Nephron progenitor cell (in vitro differentiated cells): ENCODE results near the gene SRGAP3.

ENCODE experiments used
- DNase-seq: peaks from one replicate; pipeline ENCODE4 v3.0.0; 2021
- H3K27ac Mint-ChIP-seq: 2 replicates; pipeline ENCODE4 v1.8.0; 2021; ENCODE audit warnings: mild to moderate bottlenecking, moderate library complexity, mixed read lengths
- H3K27me3 Mint-ChIP-seq: 2 replicates; pipeline ENCODE4 v1.8.0; 2021; ENCODE audit warnings: mild to moderate bottlenecking, low read depth, mixed read lengths; ENCODE audit not compliant: poor library complexity
- H3K36me3 Mint-ChIP-seq: 2 replicates; pipeline ENCODE4 v1.8.0; 2021; ENCODE audit warnings: low read depth, mixed read lengths
- H3K4me1 Mint-ChIP-seq: 2 replicates; pipeline ENCODE4 v1.8.0; 2021; ENCODE audit warnings: mixed read lengths
- H3K4me3 Mint-ChIP-seq: 2 replicates; pipeline ENCODE4 v1.8.0; 2021; ENCODE audit warnings: mild to moderate bottlenecking, moderate library complexity, mixed read lengths
- H3K9me3 Mint-ChIP-seq: 2 replicates; pipeline ENCODE4 v1.8.0; 2021; ENCODE audit warnings: mild to moderate bottlenecking, moderate library complexity, mixed read lengths
- CTCF ChIP-seq: fragments of 200-600 bp; sonication (generic); IDR thresholded peaks from 2 replicates; pipeline ENCODE4 v1.5.0; 2021; ENCODE audit warnings: antibody characterized with exemption

SRGAP3 gene

GRCh38 chr3:9151240-9151639, 98.2 kb downstream of the SRGAP3 start:
- Mint-ChIP-seq H3K4me3 (no peak overlapping the region), H3K27ac (no peak overlapping the region), H3K9me3 (peaks cover 38% of the 10 kb centered on the region), H3K36me3 (peaks cover 38% of the 10 kb centered on the region), H3K27me3 (peaks cover 16% of the 10 kb centered on the region), H3K4me1 (peaks cover 57% of the 10 kb centered on the region)
- no peak for TF ChIP-seq CTCF
- no peak for DNase-seq

- Mint-ChIP-seq H3K9me3 (peaks cover 47% of the 10 kb centered on the region), H3K4me3 (no peak overlapping the region), H3K27ac (no peak overlapping the region), H3K36me3 (peaks cover 49% of the 10 kb centered on the region), H3K27me3 (peaks cover 16% of the 10 kb centered on the region), H3K4me1 (peaks cover 50% of the 10 kb centered on the region)
- no peak for DNase-seq
- TF ChIP-seq CTCF, result no peak
These were observed 99.9 kb downstream of the SRGAP3 start for GRCh38 chr3:9149566-9149965.

GRCh38 chr3:9147896-9148266, 101.6 kb downstream of the SRGAP3 start:
- DNase-seq, result no peak
- H3K9me3 Mint-ChIP-seq, result peaks cover 53% of the 10 kb centered on the region
- H3K27ac Mint-ChIP-seq, result peak overlapping the region; percentile 37
- H3K4me3 Mint-ChIP-seq, result peak overlapping the region; percentile 4
- peaks cover 56% of the 10 kb centered on the region for H3K36me3 Mint-ChIP-seq
- H3K4me1 Mint-ChIP-seq, result peaks cover 53% of the 10 kb centered on the region
- TF ChIP-seq CTCF, result no peak
- H3K27me3 Mint-ChIP-seq, result peaks cover 19% of the 10 kb centered on the region

GRCh38 chr3:9147215-9147895, 102.1 kb downstream of the SRGAP3 start:
- no peak for TF ChIP-seq CTCF
- peaks cover 52% of the 10 kb centered on the region for H3K9me3 Mint-ChIP-seq

GRCh38 chr3:9146367-9147071, 102.9 kb downstream of the SRGAP3 start:
- Mint-ChIP-seq H3K36me3 (peaks cover 46% of the 10 kb centered on the region), H3K27me3 (peaks cover 14% of the 10 kb centered on the region), H3K4me1 (peaks cover 66% of the 10 kb centered on the region), H3K4me3 (no peak overlapping the region), H3K9me3 (peaks cover 43% of the 10 kb centered on the region), H3K27ac (no peak overlapping the region)
- DNase-seq, result no peak
- TF ChIP-seq CTCF, result no peak

More at GRCh38 chr3:9147215-9147895, 102.1 kb downstream of the SRGAP3 start:
- Mint-ChIP-seq H3K4me1 (peaks cover 59% of the 10 kb centered on the region), H3K27ac (peak overlapping the region; percentile 37), H3K27me3 (peaks cover 18% of the 10 kb centered on the region), H3K4me3 (no peak overlapping the region), H3K36me3 (peaks cover 54% of the 10 kb centered on the region)
- no peak for DNase-seq
